Loucy (cell line): ENCODE results near the gene LTV1.

Source experiments
- CTCF ChIP-seq: fragments of 200-600 bp; sonication (generic); conservative IDR thresholded peaks from 2 replicates; pipeline ENCODE4 v1.5.1; 2014; ENCODE audit warnings: mild to moderate bottlenecking, antibody characterized with exemption, low read length
- EZH2phosphoT487 ChIP-seq: fragments of 200-600 bp; IDR thresholded peaks from 2 replicates; pipeline ENCODE4 v1.6.1; 2018; ENCODE audit warnings: antibody characterized with exemption, mild to moderate bottlenecking, moderate library complexity, borderline replicate concordance

GRCh38 chr6:143857651-143858050, 14.5 kb downstream of the LTV1 start:
- TF ChIP-seq CTCF (no peak), EZH2phosphoT487 (no peak)
